ENCODE measurements around the gene DBP. TPM values are rescaled to one million over a fixed set of nuclear protein-coding genes. Genes with fewer than 3 reads are reported as not detected.

DBP gene
- total and polyA plus RNA-seq, 10 of the 15 experiments (the other 5 are each of a cell fraction or from before 2014, with no cell fraction given), result 2.0 to 10.6 (median 6.9) TPM

GRCh38 chr19:48608798-48609263 lies 28.3 kb downstream of the DBP start (continued):
- TF ChIP-seq SMARCA5 (IDR thresholded peaks at IDR 0.05) (peak; percentile 56; the same call in 1 of the 2 replicates), BACH1 (IDR thresholded peaks at IDR 0.05; ENCODE audit: borderline replicate concordance) (no peak), NKRF (conservative IDR thresholded peaks at IDR 0.05) (no peak), IRF4 (IDR thresholded peaks at IDR 0.05; ENCODE audit: low read depth, low read length) (0 out of 2 replicates have a peak, but pooled peaks have one; percentile 13), YY1 (IDR thresholded peaks at IDR 0.05; ENCODE audit: low read depth, low read length) (peak; percentile 42), EGR1 (IDR thresholded peaks at IDR 0.05; ENCODE audit: borderline replicate concordance in 1 of 2, low read depth in 2 of 2, low read length in 2 of 2) (no peak)

- DNase-seq (ENCODE audit: low read depth, low spot score) (no peak), ATAC-seq (no peak), FAIRE-seq (no peak)
- no TSS peak for BruUV-seq (replicated peaks)
- intact Hi-C loops (cut with micrococcal nuclease; ENCODE audit: unreplicated experiment), result no loop called here
- H3K4me3 ChIP-seq, result no peak overlapping the region
- POLR2A ChIA-PET, result no interaction called here
- RAD21 ChIA-PET (ENCODE audit: unreplicated experiment), result interaction anchor here (1.0 kb wide), 1 partner anchor 23 kb away, joined by 3 read pairs; no protein-coding TSS in a partner anchor
- TF ChIP-seq TBL1XR1 (IDR thresholded peaks at IDR 0.05; ENCODE audit: low read depth, low read length) (no peak), MTA3 (IDR thresholded peaks at IDR 0.05; ENCODE audit: borderline replicate concordance, low read length) (no peak), KAT2A (conservative IDR thresholded peaks at IDR 0.05; ENCODE audit: control insufficient read depth, low read depth, low read length) (no peak), ZBED1 (IDR thresholded peaks at IDR 0.05; ENCODE audit: borderline replicate concordance) (no peak), KLF5 (IDR thresholded peaks at IDR 0.05; ENCODE audit: partially characterized antibody) (no peak), CREM (IDR thresholded peaks at IDR 0.05; ENCODE audit: low read depth) (no peak), RCOR1 (conservative IDR thresholded peaks at IDR 0.05; ENCODE audit: low read depth, low read length) (no peak), ZNF207 (IDR thresholded peaks at IDR 0.05; ENCODE audit: borderline replicate concordance) (no peak), FOXK2 (IDR thresholded peaks at IDR 0.05) (no peak), ZNF217 (IDR thresholded peaks at IDR 0.05) (no peak), SIX5 (IDR thresholded peaks at IDR 0.05; ENCODE audit: low read depth, low read length, severe bottlenecking) (no peak), BMI1 (IDR thresholded peaks at IDR 0.05; ENCODE audit: borderline replicate concordance) (no peak)
- H2AFZ ChIP-seq (ENCODE audit: control insufficient read depth, low read depth, low read length), result no peak overlapping the region
- H3K36me3 ChIP-seq (ENCODE audit: control insufficient read depth in 2 of 2, insufficient read depth in 2 of 2, low read length in 1 of 2), result no peaks in the 10 kb centered on the region
- H3K27ac ChIP-seq (ENCODE audit: control insufficient read depth, insufficient read depth), result no peak overlapping the region
- H3K4me1 ChIP-seq (ENCODE audit: control insufficient read depth, insufficient read depth, low read length), result no peaks in the 10 kb centered on the region
- no peaks in the 10 kb centered on the region for H3K79me2 ChIP-seq (ENCODE audit: control insufficient read depth, insufficient read depth, low read length)
- H4K20me1 ChIP-seq (ENCODE audit: control insufficient read depth, insufficient read depth), result no peaks in the 10 kb centered on the region
- CTCF ChIA-PET, result interaction anchor here (2.0 to 2.7 kb wide), 4 partner anchors 10 to 22 kb away, joined by 8 to 26 read pairs (median 16); no protein-coding TSS in a partner anchor
- no peak overlapping the region for H3K4me2 ChIP-seq (ENCODE audit: control insufficient read depth, insufficient read depth)
- no peaks in the 10 kb centered on the region for H3K9me3 ChIP-seq (replicated peaks; ENCODE audit: control insufficient read depth, insufficient read depth, low read length)
- no peak overlapping the region for H3K9ac ChIP-seq (ENCODE audit: control insufficient read depth, insufficient read depth, low read length)
- H3K27me3 ChIP-seq (replicated peaks in 1 of 2; ENCODE audit: control insufficient read depth in 2 of 2, insufficient read depth in 2 of 2, low read length in 1 of 2), result no peaks in the 10 kb centered on the region
- 80% methylated on average over 7 of the region's 7 CpGs for WGBS (ENCODE audit: insufficient coverage, insufficient replicate concordance, low lambda C conversion rate, missing lambda C conversion rate)
- SMC1A ChIA-PET (ENCODE audit: uncharacterized antibody, unreplicated experiment), result no interaction called here
- in situ Hi-C loops (cut with MboI), result no loop called here
Measured at GRCh38 chr19:48607359-48607755, 29.8 kb downstream of the DBP start.
